ENCODE results near the gene GGNBP2. TPM values are rescaled to one million over a fixed set of nuclear protein-coding genes. Genes with fewer than 3 reads are reported as not detected.

The GGNBP2 gene
- total and polyA plus RNA-seq, 2 of the 8 experiments (the other 6 are each of a cell fraction or from before 2014, with no cell fraction given), result 29.2 to 35.8 TPM

DNA sequence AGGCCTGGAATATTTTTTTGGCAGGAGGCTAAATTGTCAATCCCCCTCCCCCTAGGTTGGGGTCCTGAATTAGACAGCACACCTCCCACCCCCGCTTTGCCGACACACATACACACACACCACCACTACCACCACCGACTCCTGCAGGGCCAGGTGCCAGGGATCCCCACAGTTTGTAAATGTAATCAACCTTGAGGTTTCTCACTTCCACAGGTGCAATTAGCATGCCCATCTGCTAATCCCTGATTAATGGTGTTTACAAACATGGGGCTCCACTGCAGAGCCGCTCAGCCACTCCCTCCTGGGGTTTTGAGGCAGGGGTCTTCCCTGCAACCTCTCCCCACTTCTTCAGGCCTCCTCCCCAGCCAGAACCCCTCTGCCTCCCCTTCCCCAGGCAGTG, 68.4 kb downstream of the GGNBP2 start:
- Histone ChIP-seq H3K27me3 (replicated peaks in 1 of 4; ENCODE audit: control insufficient read depth in 3 of 4, extremely low read depth in 1 of 4, insufficient read depth in 3 of 4, low read length in 3 of 4) (no peaks in the 10 kb centered on the region), H2AK5ac (ENCODE audit: low read depth, low read length) (peak overlapping the region; percentile 83; the same call in 1 of the 2 replicates), H3K9me3 (ENCODE audit: insufficient read depth in 2 of 2, low read depth in 1 of 2, low read length in 1 of 2) (no peaks in the 10 kb centered on the region), H2BK15ac (ENCODE audit: low read length) (no peak overlapping the region), H3K4ac (replicated peaks; ENCODE audit: insufficient read length, low read depth, low read length) (no peak overlapping the region), H2BK5ac (ENCODE audit: low read depth, low read length) (no peak overlapping the region), H3K4me1 (replicated peaks in 1 of 4; ENCODE audit: control insufficient read depth in 3 of 4, insufficient read depth in 4 of 4, low read length in 3 of 4) (peaks cover 9 to 20% (median 16%) of the 10 kb centered on the region in 4 experiments), H2BK120ac (replicated peaks; ENCODE audit: low read depth, low read length) (no peak overlapping the region), H3K4me3 (ENCODE audit: extremely low read depth in 1 of 4, insufficient read depth in 2 of 4, low read depth in 3 of 4, low read length in 4 of 4) (no peak overlapping the region), H4K5ac (ENCODE audit: insufficient read length, low read depth, low read length) (no peak overlapping the region), H3K79me1 (ENCODE audit: low read depth, low read length) (no peaks in the 10 kb centered on the region; the same call in 1 of the 2 replicates), H3K79me2 (ENCODE audit: control insufficient read depth in 1 of 2, insufficient read depth in 2 of 2, low read length in 2 of 2) (no peaks in the 10 kb centered on the region), H3K36me3 (ENCODE audit: control insufficient read depth in 2 of 4, insufficient read depth in 4 of 4, low read length in 3 of 4) (no peaks in the 10 kb centered on the region), H3K56ac (replicated peaks; ENCODE audit: insufficient read length, low read depth, low read length) (no peak overlapping the region), H3K23me2 (ENCODE audit: low read depth, low read length) (no peaks in the 10 kb centered on the region), H3K23ac (ENCODE audit: insufficient read length) (no peak overlapping the region), H3K27ac (ENCODE audit: low read depth, low read length) (no peak overlapping the region), H2AFZ (ENCODE audit: low read length) (no peak overlapping the region), H4K91ac (replicated peaks; ENCODE audit: insufficient read length, low read length) (peak overlapping the region; percentile 29), H2BK20ac (ENCODE audit: low read length) (no peak overlapping the region), H3K9ac (replicated peaks in 1 of 4; ENCODE audit: extremely low read depth in 1 of 4, low read depth in 3 of 4, low read length in 3 of 4) (no peak overlapping the region), H3K14ac (ENCODE audit: insufficient read length) (no peak overlapping the region), H3K18ac (ENCODE audit: extremely low read depth, low read length) (no peak overlapping the region), H2BK12ac (ENCODE audit: low read depth, low read length) (no peak overlapping the region), H4K20me1 (replicated peaks in 1 of 2; ENCODE audit: control insufficient read depth in 1 of 2, insufficient read depth in 2 of 2, low read length in 2 of 2) (peaks cover 2 to 3% of the 10 kb centered on the region in 2 experiments), H4K8ac (ENCODE audit: extremely low read depth, insufficient read depth, low read length) (0 out of 2 replicates have a peak overlapping the region, but pooled peaks have one; percentile 11), H3K4me2 (ENCODE audit: insufficient read depth in 1 of 2, low read depth in 2 of 2, low read length in 2 of 2) (no peak overlapping the region)
- ChIA-PET CTCF (ENCODE audit: partially characterized antibody) (interaction anchor here (1.6 to 9.9 kb wide), 5 partner anchors 8 to 105 kb away, joined by 4 to 122 read pairs (median 5); partner anchors contain the start of gene MRM1), POLR2A (ENCODE audit: partially characterized antibody) (interaction anchor here (1.2 to 6.3 kb wide), 3 partner anchors 11 to 19 kb away, joined by 3 to 50 read pairs (median 5); partner anchors contain the start of gene MRM1)
- 75% methylated on average over 4 of the region's 4 CpGs; no CpG with 5 or more reads in 1 of the 2 experiments for WGBS, 2 experiments (ENCODE audit: extremely low coverage in 1 of 2, insufficient coverage in 1 of 2, insufficient read length in 1 of 2, insufficient replicate concordance in 2 of 2, low coverage in 1 of 2, low lambda C conversion rate in 2 of 2, missing lambda C conversion rate in 1 of 2)
- FAIRE-seq (no peak), DNase-seq (ENCODE audit: low read depth in 1 of 2, low spot score in 2 of 2) (no peak)
- TF ChIP-seq ATF3 (IDR thresholded peaks at IDR 0.05; ENCODE audit: insufficient read depth, low read depth, low read length) (no peak), CHD2 (IDR thresholded peaks at IDR 0.05; ENCODE audit: low read length) (no peak), CTCF (IDR thresholded peaks at IDR 0.05; ENCODE audit: control extremely low read depth in 1 of 3, insufficient read depth in 1 of 3, low read depth in 1 of 3, low read length in 3 of 3) (no peak), POU5F1 (IDR thresholded peaks at IDR 0.05; ENCODE audit: low read depth, low read length) (no peak), FOSL1 (IDR thresholded peaks at IDR 0.05; ENCODE audit: insufficient read depth, low read depth, low read length) (no peak), HDAC2 (IDR thresholded peaks at IDR 0.05; ENCODE audit: borderline replicate concordance in 1 of 2, low read depth in 2 of 2, low read length in 2 of 2) (no peak), RBBP5 (IDR thresholded peaks at IDR 0.05; ENCODE audit: borderline replicate concordance, low read depth, low read length) (no peak), MAFK (IDR thresholded peaks at IDR 0.05; ENCODE audit: low read depth, low read length) (no peak), GABPA (IDR thresholded peaks at IDR 0.05; ENCODE audit: borderline replicate concordance, insufficient read depth, low read length) (no peak), EZH2 (IDR thresholded peaks at IDR 0.05; ENCODE audit: low read depth, low read length, severe bottlenecking) (no peak)
